CD4-positive, alpha-beta T cell treated with Interleukin-10 for 1 hour (primary cell): Measurements from ENCODE around the gene CDH4.

Experiments
- DNase-seq: peaks from one replicate; pipeline ENCODE4 v3.0.0-alpha.2; 2020

The CDH4 gene

DNA sequence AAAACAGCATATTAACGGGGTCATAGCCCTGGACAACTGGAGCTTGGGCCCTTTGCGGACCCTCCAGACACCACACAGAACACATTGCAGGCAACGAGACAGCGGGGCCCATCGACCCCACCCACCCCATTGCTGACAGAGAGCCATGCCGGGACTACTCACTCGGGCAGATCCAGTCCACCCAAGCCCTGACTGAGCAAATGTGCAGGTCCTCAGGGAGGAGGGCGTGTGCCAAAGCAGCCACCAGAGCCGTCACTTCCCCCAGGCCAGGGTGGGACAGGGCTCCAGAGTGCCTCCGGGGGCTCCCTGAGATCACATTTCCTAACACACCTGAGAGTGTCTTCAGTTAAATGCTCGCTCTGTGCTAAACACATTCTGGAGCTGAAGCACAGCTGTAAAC, 114.9 kb downstream of the CDH4 start:
- no peak for DNase-seq

DNA sequence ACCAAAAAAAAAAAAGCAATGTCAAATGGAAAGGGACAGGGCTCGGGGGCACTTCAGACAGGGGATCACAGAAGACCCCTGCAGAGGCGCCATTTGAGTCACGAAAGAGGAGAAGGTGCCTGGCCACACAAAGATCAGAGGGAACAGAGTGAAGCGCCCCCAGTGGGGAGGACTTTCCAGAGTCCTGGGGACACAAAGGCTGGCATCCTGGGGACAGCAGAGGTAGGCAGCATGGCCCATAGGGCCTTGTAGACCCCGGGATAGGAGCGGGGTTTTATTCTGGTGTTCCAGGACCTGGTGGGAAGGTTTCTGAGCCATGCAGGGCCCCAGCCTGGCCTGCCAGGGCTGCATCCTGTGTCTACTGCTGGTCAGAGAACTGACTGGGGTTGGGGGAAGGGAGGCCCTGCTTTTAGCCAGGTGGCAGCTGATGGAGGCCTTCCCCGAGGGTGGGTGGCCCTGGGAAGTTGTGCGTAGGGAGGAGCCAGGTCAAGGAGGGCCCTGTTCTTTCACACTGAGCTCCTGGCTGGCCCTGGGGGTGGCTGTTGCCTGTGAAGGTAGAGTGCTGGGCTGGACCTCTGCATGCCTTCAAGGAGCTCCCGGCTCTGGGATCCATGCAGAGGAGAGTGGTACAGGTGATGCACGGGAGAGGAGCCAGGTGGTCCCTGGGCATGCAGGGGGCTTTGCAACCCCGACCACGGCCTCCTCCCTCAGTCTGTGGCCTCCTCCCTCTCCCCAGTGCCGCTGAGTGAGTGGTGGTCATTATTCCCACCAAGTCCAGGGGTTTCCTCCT, 117.9 kb downstream of the CDH4 start:
- no peak for DNase-seq

DNA sequence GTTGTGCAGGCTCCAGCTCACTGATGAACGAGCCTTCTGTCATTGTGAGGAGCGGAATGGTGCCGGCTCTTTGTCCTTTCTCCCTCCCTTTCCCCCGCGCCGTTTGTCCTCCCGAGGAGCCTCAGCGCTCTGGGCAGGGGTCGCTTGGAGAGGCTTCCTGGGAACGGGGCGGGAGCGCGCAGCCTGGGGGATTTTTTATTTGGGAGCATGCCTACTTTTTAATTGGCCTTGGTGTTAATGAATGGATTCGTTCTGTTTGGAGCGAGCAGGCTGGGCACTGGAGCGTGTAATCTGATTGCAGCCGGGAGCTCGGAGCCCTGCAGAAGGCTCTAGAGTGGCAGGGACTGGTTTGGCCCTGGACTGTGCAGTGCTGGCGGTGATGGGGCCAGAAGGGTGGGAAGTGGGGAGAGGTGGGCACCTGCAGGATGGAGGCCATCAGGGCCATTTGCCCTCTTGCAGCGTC, 118.8 kb downstream of the CDH4 start:
- DNase-seq: no peak

DNA sequence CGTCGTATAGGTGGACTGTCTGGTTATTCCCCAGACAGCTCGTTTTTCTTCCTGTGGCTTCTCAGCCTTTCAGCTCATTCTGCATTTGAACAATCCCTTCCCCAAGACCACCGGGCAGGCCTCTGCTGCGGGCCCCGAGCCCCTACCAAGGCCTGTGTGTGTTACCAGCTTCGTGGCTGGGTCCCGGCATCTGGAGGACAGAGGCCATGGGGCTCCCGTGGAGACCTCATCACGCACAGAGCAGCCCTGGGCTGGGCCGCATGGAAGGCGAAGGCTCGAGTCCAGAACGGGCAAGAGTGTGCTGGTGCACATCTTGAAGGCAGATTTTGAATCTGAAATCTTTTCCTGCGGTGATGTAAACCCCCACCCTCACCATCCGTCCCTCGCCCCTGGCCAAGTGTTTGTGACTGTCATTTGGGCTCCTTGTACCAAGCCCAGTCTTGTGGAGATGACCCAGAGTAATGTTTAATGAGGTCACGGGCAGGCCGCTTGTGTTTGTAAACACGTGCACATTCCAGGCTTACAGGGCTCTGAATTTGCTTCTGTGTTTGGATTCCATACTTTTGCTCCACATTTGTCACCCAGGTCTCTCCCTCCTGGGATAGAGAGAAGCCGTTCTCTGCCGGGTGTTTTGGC, 119.6 kb downstream of the CDH4 start:
- DNase-seq: no peak

DNA sequence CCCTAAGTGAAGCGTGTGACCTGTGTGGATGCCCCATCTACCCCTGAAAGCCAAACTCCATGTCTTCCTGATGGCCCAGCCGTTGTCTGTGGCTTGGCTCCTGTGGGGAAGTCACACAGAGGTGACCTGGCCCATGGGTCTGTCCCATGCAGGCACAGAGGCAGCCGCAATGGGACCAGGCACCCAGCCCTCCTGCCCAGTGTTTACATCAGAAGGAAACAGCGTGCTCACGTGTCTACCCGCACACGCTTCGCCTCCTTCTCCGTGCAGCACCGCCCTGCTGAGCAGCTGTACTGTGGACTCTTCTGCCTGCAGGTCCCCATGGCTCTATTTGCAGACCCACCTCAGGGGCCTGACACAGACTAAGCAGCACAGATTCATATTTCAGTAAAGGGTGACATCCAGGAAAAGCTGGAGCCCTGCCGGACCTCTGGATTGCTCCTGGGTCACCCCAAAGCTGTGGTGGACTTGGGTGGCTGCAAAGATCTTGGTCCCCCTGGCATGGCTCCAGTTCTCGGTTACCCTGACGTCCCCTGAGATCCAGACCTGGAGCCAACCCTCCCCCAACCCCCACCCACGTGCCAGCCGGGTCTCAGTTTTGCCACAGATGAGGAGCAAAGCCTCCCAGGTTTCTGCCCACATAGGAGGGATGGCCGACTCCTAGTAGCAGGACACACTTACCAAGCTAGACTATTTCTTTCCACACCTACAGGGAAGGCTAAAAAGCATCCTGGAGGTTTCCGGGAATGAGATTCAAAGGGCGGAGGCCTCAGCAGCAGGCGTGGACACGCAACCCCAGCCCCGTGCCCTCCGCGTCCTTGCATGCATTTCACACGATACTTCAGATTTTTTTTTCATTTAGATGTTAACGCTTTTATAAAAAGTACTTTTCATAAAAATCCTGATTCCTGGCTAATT, 120.3 kb downstream of the CDH4 start:
- DNase-seq: no peak

DNA sequence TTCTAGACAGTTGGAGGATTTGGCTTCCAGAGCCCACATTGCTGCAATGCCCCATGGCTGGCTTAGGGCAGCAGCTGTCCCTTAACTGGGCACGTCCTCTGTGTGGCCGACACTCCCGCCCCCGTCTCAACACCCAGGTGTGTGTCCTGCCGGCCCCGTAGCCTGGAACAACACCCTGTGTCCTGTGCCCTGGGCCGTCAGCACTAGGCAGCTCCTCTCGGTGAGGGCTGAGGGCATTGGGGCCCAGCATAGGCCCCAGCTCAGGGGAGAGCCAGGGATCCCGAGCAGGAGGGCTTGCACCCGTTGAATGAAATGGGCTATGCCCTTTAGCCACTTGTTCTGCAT, 121.0 kb downstream of the CDH4 start:
- no peak for DNase-seq

DNA sequence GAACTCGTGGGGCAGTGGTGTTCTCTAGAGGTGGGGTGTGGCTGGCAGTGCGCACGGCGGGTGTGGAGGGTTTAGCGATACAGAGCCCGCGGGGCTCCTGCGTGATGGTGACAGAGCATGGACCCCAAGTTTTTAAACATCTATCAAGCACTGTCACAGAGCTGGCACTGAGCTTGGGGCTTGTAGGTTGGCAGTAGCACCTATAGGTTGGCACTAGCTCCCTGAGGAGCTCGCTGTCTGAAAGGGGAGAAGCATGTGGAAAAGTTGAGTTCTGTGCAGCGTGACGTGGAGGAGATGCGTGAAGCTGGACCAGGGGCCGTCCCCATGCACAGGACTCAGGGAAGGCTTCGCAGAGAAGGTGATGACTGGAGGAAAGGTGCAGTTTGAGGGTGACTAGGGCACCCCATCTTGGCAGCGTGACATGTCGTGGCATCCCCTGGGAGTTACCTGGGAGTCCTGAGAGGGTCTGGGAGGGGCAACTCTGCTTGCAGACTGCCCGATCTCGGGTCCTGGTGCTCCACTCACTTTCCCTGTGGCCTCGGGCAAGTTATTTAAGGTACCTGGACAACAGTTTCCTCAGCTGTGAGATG, 122.0 kb downstream of the CDH4 start:
- no peak for DNase-seq

DNA sequence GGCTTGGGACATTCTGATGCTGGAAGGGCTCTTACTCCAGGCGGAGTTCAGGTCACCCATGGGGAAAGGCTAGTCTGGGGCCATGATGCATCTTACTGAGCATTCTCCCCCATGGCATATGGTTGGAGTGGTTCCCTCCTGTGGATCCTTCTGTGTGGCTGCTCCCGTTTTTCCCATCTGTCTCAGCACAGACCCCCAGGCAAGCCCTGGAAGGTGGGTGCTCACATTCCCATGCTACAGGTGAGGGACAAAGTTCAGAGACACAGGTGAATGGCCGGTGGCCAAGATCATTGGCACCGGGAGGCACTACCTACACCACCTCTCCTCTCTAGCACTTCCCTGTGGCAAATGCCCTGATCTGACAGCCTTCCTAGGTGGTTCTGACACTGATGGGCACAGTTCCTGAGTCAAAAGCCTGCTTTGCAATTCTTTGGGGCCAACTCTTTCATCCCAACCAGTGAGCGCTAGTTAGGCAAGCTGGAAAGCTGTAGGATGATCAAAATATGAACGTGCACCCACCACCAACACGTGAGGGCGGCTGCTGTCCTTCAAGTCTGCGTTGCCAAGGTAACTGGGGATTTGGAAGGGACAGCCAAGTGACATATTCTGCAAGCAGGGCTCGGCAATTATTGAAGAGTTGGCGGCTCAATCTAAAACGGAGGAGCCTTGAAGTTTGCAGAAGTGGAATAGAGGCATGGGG, 124.6 kb downstream of the CDH4 start:
- no peak for DNase-seq

DNA sequence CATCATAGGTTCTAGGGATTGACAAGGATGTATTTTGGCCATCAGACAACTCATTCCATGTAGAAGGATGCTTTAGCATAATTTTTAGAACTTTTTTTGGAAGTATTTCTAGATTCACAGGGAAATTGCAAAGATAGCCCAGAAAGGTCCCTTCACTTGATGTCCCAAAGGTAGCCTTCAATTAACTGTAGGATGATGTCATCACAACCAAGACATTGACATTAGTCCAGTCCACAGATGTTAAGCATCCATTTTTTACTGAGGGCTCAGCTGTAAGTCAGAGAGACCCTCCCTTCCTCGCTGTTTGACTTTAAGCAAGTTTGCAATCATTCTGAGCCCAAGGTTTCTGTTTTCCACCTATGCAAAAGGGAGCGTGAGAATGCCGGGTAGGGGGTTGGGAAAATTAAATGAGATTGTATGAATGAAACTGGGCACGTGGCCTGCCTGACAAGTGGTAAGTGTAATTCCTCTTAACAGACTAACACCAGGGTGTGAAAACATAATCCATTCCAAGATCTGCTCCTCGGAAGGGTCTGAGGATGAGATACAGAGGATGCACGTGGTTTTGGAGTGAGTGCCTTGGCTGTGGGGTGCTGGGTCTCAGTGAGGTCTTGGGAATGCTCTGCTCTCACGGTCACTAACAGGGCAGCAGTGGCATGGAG, 126.8 kb downstream of the CDH4 start:
- DNase-seq: no peak

DNA sequence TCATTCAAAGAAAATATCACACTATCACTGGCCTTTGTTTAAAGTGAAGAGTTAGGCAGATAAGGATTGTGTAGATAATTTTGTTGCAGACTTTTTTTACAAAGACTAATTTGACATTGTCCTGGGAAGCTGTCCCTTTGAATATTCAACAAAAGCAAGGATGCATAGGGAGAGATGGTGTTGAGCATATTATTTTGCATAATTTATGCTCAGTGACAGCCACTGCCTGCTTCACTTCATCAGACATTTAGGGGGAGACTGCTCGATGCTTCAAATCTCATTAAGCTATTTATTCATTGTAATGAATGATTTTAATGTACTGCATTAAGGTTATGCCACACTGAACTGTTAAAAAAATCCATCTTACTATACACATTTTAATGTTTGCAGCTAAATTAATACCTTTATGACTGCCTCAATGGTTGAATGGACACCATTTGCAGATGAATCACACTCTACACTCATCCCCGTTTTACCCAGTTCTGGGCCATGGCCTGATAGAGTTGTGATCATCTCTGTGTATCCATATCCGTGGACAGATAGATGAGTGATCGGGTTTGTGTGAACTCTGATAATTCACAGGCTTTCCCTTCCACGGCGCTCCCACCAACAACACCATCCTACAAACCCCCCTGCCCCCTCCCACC, 128.0 kb downstream of the CDH4 start:
- no peak for DNase-seq

DNA sequence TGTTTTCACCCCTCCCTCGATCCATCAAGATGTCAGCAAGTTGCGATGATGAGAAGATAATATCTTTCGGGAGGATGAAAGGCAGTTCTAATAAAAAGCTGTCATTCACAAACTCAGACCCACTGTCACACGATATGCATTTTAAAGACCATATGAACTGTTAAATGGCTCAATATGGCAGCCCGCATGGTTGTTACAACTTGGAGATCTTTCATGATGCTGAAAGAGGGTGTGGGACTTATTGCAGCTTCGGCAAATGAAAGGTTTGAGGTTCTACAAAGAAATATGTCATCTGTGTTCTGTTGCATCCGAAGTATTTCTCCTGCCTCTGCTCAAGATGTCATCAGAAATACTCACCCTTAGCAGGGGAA, 128.5 kb downstream of the CDH4 start:
- no peak for DNase-seq

DNA sequence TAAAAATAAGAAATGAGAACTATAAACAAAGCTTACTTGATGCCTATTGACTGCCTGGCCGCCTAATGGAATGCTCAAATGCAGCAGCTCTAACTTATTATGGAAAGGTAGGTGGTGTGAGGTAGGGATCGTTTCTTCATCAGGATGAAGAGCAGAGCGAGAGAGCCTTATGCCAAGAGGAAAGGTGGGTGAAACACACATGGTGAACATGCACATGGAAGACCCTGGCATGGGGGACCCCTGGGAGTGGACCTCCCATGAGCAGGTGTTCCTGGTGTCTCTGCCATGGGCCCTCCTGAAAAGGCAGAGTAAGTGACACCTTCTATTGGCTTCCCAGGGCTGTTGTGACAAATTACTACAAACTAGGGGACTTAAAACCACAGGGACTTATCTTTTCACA, 130.1 kb downstream of the CDH4 start:
- no peak for DNase-seq

DNA sequence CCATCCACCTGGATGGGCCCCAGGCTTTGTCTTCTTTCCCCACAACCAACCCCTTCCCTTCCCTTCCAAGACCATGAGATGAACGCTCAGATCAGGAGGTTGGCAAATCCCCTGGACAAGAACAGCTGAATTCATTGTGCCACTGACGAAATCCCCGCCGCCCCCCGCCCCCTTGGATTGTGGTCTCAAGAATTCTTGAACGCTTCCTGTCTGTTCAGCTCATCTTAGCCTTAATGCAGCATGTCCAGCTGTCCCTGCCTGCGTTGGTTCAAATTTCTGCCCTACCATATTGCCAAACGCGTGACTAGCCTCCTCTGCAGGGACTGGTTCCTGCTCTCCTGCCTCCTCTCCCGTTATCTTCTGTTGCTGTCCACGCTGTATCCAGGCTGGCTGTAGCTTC, 133.2 kb downstream of the CDH4 start:
- no peak for DNase-seq

DNA sequence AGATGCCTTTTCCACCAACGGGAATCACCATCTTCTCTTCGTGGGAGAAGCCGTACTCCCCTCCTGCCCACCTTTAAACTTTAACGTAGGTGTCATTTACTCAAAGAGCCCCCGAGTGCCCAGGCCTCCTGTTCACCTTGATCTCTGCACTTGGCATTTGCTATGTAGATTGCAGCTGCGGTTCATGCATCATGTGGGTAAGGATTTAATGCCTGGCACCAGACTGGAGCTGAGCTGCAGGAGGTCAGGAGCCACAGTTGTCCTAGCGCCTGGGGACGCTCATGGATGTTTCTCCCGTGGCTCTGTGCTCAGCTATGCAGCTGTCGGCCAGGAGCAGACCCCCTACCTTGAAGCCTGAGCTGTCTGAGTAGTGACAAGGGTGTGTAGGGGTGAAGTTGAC, 133.7 kb downstream of the CDH4 start:
- no peak for DNase-seq

DNA sequence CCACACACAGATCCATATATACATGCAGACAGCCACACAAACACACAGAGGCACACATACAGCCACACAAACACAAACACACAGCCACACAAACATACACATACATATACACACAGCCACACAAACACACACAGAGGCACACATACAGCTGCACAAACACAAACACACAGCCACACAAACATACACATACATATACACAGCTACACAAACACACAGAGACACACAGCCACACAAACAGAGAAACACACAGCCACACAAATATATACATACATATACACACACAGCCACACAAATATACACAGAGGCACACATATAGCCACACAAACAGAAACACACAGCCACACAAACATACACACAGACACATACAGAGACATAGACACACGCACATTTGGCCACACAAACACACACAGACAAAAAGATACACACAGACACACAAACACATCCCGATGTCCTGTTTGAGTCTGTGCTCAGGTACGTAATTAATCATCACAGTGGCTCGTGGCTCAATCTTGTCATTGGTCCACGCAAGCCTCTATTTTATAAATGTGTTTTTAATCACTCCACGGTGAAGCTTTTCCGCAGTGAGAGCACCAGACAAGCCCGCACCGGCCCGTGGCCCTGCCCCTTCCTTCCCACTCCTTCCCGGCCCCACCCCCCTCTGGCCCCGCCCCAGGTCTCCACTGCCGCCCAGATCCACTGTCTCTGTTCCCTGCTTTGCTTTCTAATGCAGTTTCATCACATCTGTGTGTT, 135.3 kb downstream of the CDH4 start:
- DNase-seq: no peak

DNA sequence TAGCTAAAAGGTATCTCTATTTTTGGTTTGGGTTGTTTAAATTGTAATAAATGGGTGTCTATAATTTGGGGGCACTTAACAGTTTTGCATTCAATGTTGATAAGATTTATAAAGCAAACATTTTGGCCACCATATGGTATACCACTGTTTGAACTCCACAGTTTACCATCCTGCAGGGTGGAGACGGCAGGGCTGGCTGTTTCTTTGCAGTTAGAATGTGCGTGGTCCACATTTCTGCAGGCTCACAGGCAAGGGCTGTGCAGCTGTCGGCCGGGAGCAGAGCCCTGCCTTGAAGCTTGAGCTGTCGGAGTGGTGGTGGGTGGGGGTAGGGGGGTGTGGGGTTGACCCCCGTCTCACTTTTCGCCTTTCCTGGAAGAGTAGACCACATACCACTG, 135.9 kb downstream of the CDH4 start:
- no peak for DNase-seq

DNA sequence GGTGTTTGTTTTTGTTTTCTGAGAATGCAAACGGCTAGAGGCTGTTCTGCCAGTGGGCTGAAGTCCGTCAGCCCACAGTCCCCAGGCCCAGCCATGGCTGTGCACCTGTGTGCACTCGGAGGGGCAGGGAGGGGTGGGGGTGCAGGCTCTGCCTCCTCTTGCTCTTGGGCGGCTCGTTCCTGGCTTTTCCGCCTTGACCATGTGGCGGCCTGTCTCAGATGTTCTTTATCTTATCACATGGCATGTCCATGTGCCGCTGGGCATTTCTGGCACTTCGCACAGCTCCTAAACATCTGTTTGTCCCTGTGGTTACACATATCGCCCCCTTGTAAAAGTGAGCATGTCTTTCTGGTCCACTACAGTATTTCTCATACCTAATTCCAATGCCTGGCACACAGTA, 137.0 kb downstream of the CDH4 start:
- DNase-seq: no peak

DNA sequence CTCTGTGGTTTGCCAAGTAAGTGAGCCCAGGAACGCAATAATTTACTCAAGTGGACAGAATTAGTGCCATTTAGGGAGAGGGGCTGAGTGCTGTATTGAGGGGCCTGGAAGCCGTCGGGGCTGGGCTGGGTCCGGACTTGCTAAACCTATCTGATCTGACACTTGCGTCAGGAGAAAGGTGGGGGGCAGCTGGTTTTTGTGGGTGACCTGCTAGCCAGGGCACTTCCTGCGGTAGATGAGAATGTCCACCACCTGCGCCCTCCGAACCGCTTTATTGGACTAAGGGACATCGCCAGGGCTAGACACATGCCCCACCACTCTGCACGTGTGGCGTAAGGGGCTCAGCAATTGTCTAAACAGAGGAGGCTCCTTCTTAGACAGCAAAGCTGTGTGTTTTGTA, 139.1 kb downstream of the CDH4 start:
- no peak for DNase-seq

DNA sequence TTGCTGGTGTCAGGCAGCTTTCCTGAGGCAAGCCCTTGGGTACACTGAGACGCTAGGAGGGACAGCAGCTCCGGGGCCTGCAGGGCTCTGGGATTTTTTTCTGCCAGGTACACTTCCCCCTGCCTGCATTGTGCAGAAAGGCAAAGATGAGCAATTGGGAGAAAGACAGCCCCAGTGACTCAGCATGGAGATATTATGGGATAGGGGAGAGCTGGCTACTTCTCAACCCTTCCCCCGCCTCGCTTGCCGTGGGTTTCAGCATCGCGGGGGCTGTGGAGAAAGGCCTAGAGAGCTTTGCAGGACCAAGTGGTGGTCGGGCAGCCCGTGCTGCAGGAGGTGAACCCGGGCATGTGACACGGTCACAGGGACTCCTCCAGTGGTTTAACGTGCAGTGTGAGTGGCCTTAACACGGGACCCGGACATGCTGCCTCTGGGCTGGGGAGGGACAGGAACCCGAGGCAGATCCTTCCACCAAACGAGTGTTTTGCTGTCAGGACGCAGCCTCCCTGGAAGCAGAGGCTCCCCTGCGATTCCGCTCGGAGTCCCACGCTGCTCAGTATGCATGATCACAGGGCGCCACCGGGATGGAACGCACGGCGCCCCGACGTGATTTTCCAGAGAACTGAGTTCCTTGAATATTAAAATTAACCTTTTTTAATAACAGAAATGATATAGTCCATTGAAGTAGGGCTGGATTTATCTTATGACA, 139.9 kb downstream of the CDH4 start:
- no peak for DNase-seq

DNA sequence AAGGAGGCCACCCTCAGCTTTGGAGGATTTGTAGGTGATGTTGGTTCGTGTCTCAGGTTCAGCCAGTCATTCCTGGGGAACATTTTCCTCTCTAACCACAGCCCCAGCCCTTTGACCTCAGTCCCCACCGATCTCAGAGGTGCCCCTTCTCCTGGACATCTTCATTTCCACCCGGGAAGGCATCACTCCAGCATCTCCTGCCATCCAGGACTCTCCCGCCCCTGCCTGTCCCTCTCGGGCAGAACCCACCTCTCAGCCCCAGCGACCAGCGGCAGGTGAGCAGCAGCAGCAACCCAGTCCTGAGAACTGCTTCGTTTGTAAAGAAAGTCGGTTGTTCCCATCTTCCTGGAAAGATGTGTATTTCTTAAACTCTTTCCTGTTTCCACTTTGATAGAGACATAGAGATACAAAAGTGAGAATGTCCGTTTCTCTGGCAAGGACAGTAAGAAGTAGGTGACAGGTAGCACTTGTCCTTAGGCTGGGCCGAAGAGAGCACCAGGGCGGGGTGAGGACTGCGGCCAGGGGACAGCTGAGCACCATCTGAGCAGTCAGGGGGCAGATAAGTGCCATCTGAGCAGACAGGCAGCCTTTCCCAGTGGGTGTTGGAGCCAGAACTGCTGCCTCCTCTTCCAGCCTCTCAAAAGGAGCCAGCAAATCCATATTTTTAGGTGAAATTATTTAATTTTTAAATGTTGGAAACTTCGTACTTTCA, 142.2 kb downstream of the CDH4 start:
- DNase-seq: no peak
